Liver (tissue), 9 donors: ENCODE data around the gene C8B. TPM values are rescaled to one million over a fixed set of nuclear protein-coding genes. Genes with fewer than 3 reads are reported as not detected.

Experiments
- DNase-seq: peaks from one replicate; pipeline ENCODE4 v3.0.0-alpha.2; 2017; ENCODE audit warnings: low spot score
- H3K27ac ChIP-seq, 2 donors: one replicate each; pipeline ENCODE4 v1.7.0; 2013; ENCODE audit warnings: inconsistent platforms in 2 of 2, low read length in 2 of 2, control low read depth in 1 of 2, low read depth in 1 of 2, mild to moderate bottlenecking in 1 of 2
- H3K27me3 ChIP-seq, 4 donors: one replicate each; pipeline versions ENCODE4 v1.6.1 to v1.7.0; 2013; ENCODE audit warnings: low read length in 3 of 4, inconsistent platforms in 1 of 4, mild to moderate bottlenecking in 1 of 4, moderate library complexity in 1 of 4; ENCODE audit not compliant: control insufficient read depth in 4 of 4, insufficient read depth in 4 of 4
- H3K36me3 ChIP-seq, 4 donors: one replicate each; pipeline versions ENCODE4 v1.6.1 to v1.7.0; 2013; ENCODE audit warnings: low read length in 3 of 4, mild to moderate bottlenecking in 3 of 4, low read depth in 1 of 4, moderate library complexity in 1 of 4; ENCODE audit not compliant: control insufficient read depth in 4 of 4, insufficient read depth in 3 of 4
- H3K4me1 ChIP-seq, 4 donors: one replicate each; pipeline versions ENCODE4 v1.6.1 to v1.7.0; 2013; ENCODE audit warnings: low read length in 3 of 4, mild to moderate bottlenecking in 3 of 4, moderate library complexity in 1 of 4; ENCODE audit not compliant: control insufficient read depth in 4 of 4, insufficient read depth in 4 of 4
- H3K4me3 ChIP-seq, 3 donors: one replicate each; pipeline versions ENCODE4 v1.6.1 to v1.7.0; 2013; ENCODE audit warnings: low read length in 3 of 3, control low read depth in 1 of 3, low read depth in 1 of 3, mild to moderate bottlenecking in 1 of 3
- H3K9ac ChIP-seq, 2 donors: one replicate each; pipeline ENCODE4 v1.7.0; 2013; ENCODE audit warnings: low read length in 2 of 2, mild to moderate bottlenecking in 2 of 2, moderate library complexity in 2 of 2, control low read depth in 1 of 2, low read depth in 1 of 2
- H3K9me3 ChIP-seq, 4 donors: one replicate each; pipeline versions ENCODE4 v1.6.1 to v1.7.0; 2013; ENCODE audit warnings: low read length in 3 of 4; ENCODE audit not compliant: control insufficient read depth in 4 of 4
- EGR1 ChIP-seq, 2 donors: IDR thresholded peaks; 2 replicates each; pipeline ENCODE4 v1.6.1; 2016 to 2018; ENCODE audit warnings: antibody characterized with exemption in 2 of 2, low read depth in 2 of 2
- FOXA1 ChIP-seq: IDR thresholded peaks from 2 replicates; pipeline ENCODE4 v1.6.1; 2016; ENCODE audit warnings: antibody characterized with exemption
- FOXA2 ChIP-seq: IDR thresholded peaks from 2 replicates; pipeline ENCODE4 v1.6.1; 2016; ENCODE audit warnings: antibody characterized with exemption
- GABPA ChIP-seq, 2 donors: IDR thresholded peaks in 1 of 2; conservative IDR thresholded peaks in 1 of 2; 2 replicates each; pipeline ENCODE4 v1.6.1; 2016; ENCODE audit warnings: antibody characterized with exemption in 2 of 2, mild to moderate bottlenecking in 1 of 2, moderate library complexity in 1 of 2
- HNF4A ChIP-seq, 2 donors: conservative IDR thresholded peaks; 2 replicates each; pipeline ENCODE4 v1.6.1; 2016; ENCODE audit warnings: antibody characterized with exemption in 2 of 2, mild to moderate bottlenecking in 2 of 2
- NR2F2 ChIP-seq: IDR thresholded peaks from 2 replicates; pipeline ENCODE4 v1.6.1; 2016; ENCODE audit warnings: antibody characterized with exemption
- RAD21 ChIP-seq, 2 donors: IDR thresholded peaks; 2 replicates each; pipeline ENCODE4 v1.6.1; 2016; ENCODE audit warnings: antibody characterized with exemption in 2 of 2, mild to moderate bottlenecking in 2 of 2
- RXRA ChIP-seq, 2 donors: IDR thresholded peaks; 2 replicates each; pipeline ENCODE4 v1.6.1; 2017 to 2018; ENCODE audit warnings: antibody characterized with exemption in 2 of 2, mild to moderate bottlenecking in 1 of 2
- TAF1 ChIP-seq: conservative IDR thresholded peaks from 2 replicates; pipeline ENCODE4 v1.6.1; 2016; ENCODE audit warnings: antibody characterized with exemption, mild to moderate bottlenecking
- YY1 ChIP-seq: IDR thresholded peaks from 2 replicates; pipeline ENCODE4 v1.6.1; 2016; ENCODE audit warnings: antibody characterized with exemption, mild to moderate bottlenecking
- WGBS: extraction: QIAGEN DNeasy Blood & Tissue Kit; methylation state at CpG from one replicate; pipeline ENCODE4 v1.1.7; 2013; 5-methylcytosine and 5-hydroxymethylcytosine counted together
- polyA plus RNA-seq, 2 donors: library from polyadenylated mRNA; stranded (reverse) in 1 of 2; unstranded in 1 of 2; fragments of 200-250 nt in 1 of 2; fragments of >200 nt in 1 of 2; fragmentation: Nextera tagmentation in 1 of 2; extraction: Ambion mirVana in 1 of 2; gene quantifications; one replicate each; pipeline versions ENCODE4 v1.2.1 to v1.2.3, GENCODE V29; 2013 to 2015
- total RNA-seq, 2 donors: library from RNA; depleted of rRNA; stranded (reverse); fragments of >200 nt; gene quantifications; one replicate each; pipeline ENCODE4 v1.2.3, GENCODE V29; 2014
- TF ChIP-seq, protein P1 (sequence below): IDR thresholded peaks from 2 replicates; pipeline ENCODE4 v1.6.1; 2016; ENCODE audit warnings: antibody characterized with exemption
- TF ChIP-seq, protein P2 (sequence below): fragments of 150-350 bp; IDR thresholded peaks from 2 replicates; pipeline ENCODE4 v1.5.1; 2017; ENCODE audit warnings: improper control_type of control experiment, low read depth, low read length; ENCODE audit not compliant: missing input control
- TF ChIP-seq, protein P3 (sequence below): IDR thresholded peaks from 2 replicates; pipeline ENCODE4 v1.6.1; 2016; ENCODE audit warnings: antibody characterized with exemption, mild to moderate bottlenecking
- TF ChIP-seq, protein P4 (sequence below): IDR thresholded peaks from 2 replicates; pipeline ENCODE4 v1.6.1; 2016; ENCODE audit warnings: antibody characterized with exemption
- TF ChIP-seq, protein P5 (sequence below): IDR thresholded peaks from 2 replicates; pipeline ENCODE4 v1.6.1; 2016; ENCODE audit warnings: antibody characterized with exemption
- donor health status: healthy.
- donor health status: healthy.
- donor health status: healthy.
- donor health status: healthy.
- donor health status: healthy.

C8B gene
- total and polyA plus RNA-seq, 4 donors = 151 to 703 (median 356) TPM

DNA sequence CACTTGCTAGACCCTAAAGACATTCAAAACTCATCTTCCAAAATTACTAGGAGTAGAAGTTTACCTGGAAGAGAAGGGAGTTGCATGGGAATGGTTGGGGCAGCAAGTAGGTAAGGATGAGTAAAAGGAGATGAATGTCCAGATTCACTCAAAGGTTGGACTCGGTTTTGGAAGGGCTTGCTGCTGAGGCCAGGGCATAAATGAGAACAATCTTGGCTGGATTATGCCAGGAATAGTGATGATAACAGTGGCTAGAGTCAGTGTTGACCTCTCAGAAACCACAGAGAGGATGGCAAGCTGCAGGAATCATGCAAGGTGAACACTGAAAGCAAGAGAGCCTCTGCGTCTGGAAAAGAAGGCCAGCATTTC lies 67.8 kb downstream of the C8B start:
- 79% methylated on average over 2 of the region's 2 CpGs for WGBS
- H3K4me1 ChIP-seq = peaks cover 9 to 71% (median 27%) of the 10 kb centered on the region in 4 donors

More for the DNA sequence above, 67.8 kb downstream of the C8B start:
- Histone ChIP-seq H3K9ac (no peak overlapping the region), H3K27me3 (no peaks in the 10 kb centered on the region), H3K36me3 (peaks cover 0 to 24% (median 1%) of the 10 kb centered on the region in 4 donors), H3K4me3 (no peak overlapping the region), H3K27ac (peak overlapping the region; percentile 60 to 87), H3K9me3 (no peaks in the 10 kb centered on the region)
- TF ChIP-seq YY1 = no peak
- TF ChIP-seq, protein P1, sequence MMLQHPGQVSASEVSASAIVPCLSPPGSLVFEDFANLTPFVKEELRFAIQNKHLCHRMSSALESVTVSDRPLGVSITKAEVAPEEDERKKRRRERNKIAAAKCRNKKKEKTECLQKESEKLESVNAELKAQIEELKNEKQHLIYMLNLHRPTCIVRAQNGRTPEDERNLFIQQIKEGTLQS = no peak
- no peak for TF ChIP-seq RXRA (IDR thresholded peaks at IDR 0.05)
- TF ChIP-seq, protein P2, sequence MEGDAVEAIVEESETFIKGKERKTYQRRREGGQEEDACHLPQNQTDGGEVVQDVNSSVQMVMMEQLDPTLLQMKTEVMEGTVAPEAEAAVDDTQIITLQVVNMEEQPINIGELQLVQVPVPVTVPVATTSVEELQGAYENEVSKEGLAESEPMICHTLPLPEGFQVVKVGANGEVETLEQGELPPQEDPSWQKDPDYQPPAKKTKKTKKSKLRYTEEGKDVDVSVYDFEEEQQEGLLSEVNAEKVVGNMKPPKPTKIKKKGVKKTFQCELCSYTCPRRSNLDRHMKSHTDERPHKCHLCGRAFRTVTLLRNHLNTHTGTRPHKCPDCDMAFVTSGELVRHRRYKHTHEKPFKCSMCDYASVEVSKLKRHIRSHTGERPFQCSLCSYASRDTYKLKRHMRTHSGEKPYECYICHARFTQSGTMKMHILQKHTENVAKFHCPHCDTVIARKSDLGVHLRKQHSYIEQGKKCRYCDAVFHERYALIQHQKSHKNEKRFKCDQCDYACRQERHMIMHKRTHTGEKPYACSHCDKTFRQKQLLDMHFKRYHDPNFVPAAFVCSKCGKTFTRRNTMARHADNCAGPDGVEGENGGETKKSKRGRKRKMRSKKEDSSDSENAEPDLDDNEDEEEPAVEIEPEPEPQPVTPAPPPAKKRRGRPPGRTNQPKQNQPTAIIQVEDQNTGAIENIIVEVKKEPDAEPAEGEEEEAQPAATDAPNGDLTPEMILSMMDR = no peak
- TF ChIP-seq, protein P3, sequence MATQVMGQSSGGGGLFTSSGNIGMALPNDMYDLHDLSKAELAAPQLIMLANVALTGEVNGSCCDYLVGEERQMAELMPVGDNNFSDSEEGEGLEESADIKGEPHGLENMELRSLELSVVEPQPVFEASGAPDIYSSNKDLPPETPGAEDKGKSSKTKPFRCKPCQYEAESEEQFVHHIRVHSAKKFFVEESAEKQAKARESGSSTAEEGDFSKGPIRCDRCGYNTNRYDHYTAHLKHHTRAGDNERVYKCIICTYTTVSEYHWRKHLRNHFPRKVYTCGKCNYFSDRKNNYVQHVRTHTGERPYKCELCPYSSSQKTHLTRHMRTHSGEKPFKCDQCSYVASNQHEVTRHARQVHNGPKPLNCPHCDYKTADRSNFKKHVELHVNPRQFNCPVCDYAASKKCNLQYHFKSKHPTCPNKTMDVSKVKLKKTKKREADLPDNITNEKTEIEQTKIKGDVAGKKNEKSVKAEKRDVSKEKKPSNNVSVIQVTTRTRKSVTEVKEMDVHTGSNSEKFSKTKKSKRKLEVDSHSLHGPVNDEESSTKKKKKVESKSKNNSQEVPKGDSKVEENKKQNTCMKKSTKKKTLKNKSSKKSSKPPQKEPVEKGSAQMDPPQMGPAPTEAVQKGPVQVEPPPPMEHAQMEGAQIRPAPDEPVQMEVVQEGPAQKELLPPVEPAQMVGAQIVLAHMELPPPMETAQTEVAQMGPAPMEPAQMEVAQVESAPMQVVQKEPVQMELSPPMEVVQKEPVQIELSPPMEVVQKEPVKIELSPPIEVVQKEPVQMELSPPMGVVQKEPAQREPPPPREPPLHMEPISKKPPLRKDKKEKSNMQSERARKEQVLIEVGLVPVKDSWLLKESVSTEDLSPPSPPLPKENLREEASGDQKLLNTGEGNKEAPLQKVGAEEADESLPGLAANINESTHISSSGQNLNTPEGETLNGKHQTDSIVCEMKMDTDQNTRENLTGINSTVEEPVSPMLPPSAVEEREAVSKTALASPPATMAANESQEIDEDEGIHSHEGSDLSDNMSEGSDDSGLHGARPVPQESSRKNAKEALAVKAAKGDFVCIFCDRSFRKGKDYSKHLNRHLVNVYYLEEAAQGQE = no peak
- no peak for TF ChIP-seq TAF1
- TF ChIP-seq RAD21 (IDR thresholded peaks at IDR 0.05) = no peak
- TF ChIP-seq NR2F2 = no peak
- no peak for TF ChIP-seq HNF4A (conservative IDR thresholded peaks at IDR 0.05)
- TF ChIP-seq, protein P4, sequence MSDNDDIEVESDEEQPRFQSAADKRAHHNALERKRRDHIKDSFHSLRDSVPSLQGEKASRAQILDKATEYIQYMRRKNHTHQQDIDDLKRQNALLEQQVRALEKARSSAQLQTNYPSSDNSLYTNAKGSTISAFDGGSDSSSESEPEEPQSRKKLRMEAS = no peak
- TF ChIP-seq FOXA2 = no peak
- TF ChIP-seq, protein P5, sequence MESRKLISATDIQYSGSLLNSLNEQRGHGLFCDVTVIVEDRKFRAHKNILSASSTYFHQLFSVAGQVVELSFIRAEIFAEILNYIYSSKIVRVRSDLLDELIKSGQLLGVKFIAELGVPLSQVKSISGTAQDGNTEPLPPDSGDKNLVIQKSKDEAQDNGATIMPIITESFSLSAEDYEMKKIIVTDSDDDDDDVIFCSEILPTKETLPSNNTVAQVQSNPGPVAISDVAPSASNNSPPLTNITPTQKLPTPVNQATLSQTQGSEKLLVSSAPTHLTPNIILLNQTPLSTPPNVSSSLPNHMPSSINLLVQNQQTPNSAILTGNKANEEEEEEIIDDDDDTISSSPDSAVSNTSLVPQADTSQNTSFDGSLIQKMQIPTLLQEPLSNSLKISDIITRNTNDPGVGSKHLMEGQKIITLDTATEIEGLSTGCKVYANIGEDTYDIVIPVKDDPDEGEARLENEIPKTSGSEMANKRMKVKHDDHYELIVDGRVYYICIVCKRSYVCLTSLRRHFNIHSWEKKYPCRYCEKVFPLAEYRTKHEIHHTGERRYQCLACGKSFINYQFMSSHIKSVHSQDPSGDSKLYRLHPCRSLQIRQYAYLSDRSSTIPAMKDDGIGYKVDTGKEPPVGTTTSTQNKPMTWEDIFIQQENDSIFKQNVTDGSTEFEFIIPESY = no peak
- no peak for TF ChIP-seq GABPA (IDR thresholded peaks at IDR 0.05 in 1 of 2, conservative IDR thresholded peaks at IDR 0.05 in 1 of 2)
- TF ChIP-seq EGR1 (IDR thresholded peaks at IDR 0.05; ENCODE audit: low read depth in 2 of 2) = no peak
- TF ChIP-seq FOXA1 = no peak
- no peak for DNase-seq
